HG02970 (cell line): ENCODE measurements around the gene MGLL.

ENCODE experiments used
- ATAC-seq: cut with Tn5 transposase; IDR thresholded peaks from one replicate; pipeline ENCODE4 v1.9.1; 2021; ENCODE audit warnings: mild to moderate bottlenecking, moderate library complexity, moderate number of reproducible peaks; ENCODE audit not compliant: unreplicated experiment, low FRiP score

Gene MGLL

GRCh38 chr3:127835993-127836882 is 13.9 kb upstream of the MGLL start:
- ATAC-seq = no peak

- ATAC-seq = no peak
These were observed 12.5 kb upstream of the MGLL start for GRCh38 chr3:127834771-127835170.

- no peak for ATAC-seq
These were observed 11.1 kb upstream of the MGLL start for GRCh38 chr3:127833281-127834032.

GRCh38 chr3:127831723-127832172 is 9.4 kb upstream of the MGLL start:
- no peak for ATAC-seq

- ATAC-seq = no peak
These were observed 7.2 kb upstream of the MGLL start for GRCh38 chr3:127829537-127829936.

GRCh38 chr3:127827808-127828207 is 5.5 kb upstream of the MGLL start:
- ATAC-seq = no peak

GRCh38 chr3:127825756-127826155 is 3.4 kb upstream of the MGLL start:
- ATAC-seq = no peak

- no peak for ATAC-seq
These were observed 2.0 kb upstream of the MGLL start for GRCh38 chr3:127824151-127824825.

DNA sequence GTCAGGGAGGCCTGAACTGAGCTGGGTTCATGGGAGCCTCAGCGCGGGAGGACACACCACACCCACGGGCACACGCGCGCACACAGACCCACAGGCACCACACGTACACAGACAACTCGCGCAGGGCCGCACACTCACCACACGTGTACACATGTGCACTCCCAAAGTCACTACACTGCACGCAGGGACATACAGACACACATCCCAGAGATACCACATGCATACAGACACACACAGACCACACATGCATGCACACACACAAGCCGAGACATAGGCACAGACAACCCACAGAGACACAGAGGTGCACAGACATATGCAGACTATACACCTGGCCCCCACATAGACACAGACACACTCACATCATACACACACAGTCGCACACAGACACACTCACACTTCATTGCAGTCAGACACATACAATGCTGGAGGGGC is 1.1 kb upstream of the MGLL start:
- ATAC-seq = no peak

DNA sequence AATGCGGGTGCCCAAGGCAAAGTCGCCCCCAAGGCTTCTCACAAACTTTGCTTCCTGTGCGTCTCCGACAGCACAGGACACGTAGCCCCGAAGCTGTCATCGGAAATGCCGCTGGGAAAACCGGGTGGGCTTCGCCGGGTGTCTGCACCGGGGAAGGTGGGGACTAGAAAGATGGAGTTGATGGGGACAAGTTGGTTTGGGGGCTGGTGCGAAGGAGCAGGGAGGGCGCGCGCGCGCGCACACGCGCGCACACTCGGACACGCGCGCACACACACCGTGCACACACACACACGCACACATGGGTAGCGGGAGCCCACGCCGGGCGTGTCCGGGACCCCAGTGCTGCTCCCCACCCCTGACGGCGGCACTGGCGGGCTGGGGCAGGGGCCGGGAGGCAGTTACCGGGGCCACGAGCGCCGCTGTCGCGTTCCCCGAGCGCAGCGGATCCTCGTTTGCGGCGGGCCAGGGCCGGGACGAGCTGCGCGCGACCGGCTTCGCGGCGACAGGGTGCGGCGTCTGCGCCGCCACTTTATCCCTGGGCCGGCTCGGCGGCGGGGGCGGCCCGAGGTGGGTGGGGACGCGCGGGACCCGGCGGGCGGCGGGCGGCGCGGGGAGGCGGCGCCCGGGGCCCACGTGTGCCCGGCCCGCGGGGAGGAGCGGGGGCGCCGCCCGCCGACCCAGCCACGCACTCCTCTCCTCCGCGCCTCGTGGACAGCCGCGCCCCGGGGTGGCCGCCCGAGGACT is 539 bp upstream of the MGLL start:
- no peak for ATAC-seq

DNA sequence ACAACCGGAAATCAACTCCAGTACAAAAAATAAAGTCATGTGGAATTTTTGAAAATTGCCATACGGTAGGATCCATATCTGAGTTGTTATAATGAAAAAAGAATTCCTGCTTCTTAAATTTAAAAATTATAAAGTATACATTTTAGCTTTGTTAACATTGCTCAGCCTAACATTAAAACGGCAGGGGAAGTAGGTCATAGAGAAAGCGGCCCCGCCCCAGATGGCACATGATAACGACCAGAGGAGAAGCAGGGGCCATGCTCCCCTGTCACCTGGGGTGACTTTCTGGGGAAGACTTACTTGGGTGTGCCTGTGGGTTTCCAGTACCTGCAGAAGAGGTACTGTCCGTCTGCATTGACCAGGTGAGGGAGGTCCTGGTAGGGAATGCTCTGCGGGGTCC is 921 bp downstream of the MGLL start:
- no peak for ATAC-seq

GRCh38 chr3:127820826-127821313 is 1.4 kb downstream of the MGLL start:
- ATAC-seq = no peak

DNA sequence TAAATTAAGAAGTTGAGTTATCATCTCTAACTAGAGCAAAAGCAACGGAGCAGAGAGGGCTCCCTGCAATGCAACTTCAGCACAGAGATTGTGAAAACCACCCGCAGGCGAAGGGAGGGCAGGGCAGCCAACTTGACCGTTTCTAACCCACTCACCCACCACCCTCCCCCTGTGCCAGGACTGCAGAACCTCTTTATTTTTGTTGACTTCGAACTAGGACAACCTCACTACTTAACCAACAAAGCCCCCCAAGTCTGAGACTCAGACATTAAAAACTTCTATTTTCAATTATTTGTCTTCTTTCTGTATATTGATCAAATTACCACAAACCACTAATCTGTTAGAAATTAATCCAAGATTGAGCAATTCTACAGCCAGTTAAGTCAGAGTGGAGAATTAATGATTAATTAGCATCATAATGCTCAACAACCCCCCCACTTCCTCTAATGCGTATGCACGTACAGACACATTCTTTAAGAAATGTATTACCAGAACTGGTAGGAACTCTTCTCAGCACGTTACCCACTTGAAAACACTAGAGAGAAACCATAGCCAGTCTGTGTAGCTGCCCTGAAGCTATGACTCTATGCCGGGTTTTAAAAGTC is 2.0 kb downstream of the MGLL start:
- ATAC-seq = no peak

DNA sequence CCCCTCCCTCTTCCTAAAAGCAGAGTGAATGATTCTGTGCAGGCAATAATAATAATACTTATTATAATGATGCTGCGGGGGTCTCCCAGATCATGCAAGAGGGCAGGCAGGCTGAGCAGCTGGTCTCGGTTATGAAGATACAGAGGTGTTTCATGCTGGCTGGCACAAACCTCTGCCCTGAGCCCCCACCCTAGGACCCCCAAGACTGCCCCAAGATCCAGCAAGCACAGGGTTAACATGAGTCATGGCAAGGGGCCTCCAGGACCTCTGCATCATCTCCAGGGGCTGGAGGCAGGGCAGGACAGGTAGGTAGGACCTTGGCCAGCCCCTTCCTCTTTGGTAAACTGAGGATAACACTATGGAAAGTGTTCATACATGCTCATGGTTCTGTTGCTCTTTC is 2.7 kb downstream of the MGLL start:
- ATAC-seq = no peak

- ATAC-seq = no peak
These were observed 3.2 kb downstream of the MGLL start for GRCh38 chr3:127819086-127819485.

- ATAC-seq = no peak
These were observed 4.9 kb downstream of the MGLL start for GRCh38 chr3:127817406-127817841.

GRCh38 chr3:127816783-127817405 is 5.4 kb downstream of the MGLL start:
- no peak for ATAC-seq

- no peak for ATAC-seq
These were observed 6.4 kb downstream of the MGLL start for GRCh38 chr3:127815641-127816605.
